AG04450 (cell line): ENCODE data around the gene CRTC1. TPM values are rescaled to one million over a fixed set of nuclear protein-coding genes. Genes with fewer than 3 reads are reported as not detected.
"Not testable (repeated sequence)": the region's sequence is repeated elsewhere in the genome, so short reads cannot be mapped to it uniquely, and the experiment has no call there.

Experiments
- CTCF ChIA-PET: fragments of 300-600, 350-600 bp; formaldehyde crosslinking; extraction: SDS; loops from one replicate; lab custom pipeline; 2022; ENCODE audit warnings: antibody characterized with exemption, inconsistent platforms; lab: Charles Lee
- POLR2A ChIA-PET: fragments of 350-600 bp; formaldehyde crosslinking; extraction: SDS; loops from one replicate; lab custom pipeline; 2021; ENCODE audit warnings: antibody characterized with exemption, inconsistent platforms; lab: Yijun Ruan, JAX
- DNase-seq: peaks from one replicate; pipeline ENCODE4 v3.0.0-alpha.2; 2011; ENCODE audit warnings: low read depth, low spot score
- H3K27ac ChIP-seq: one replicate; pipeline ENCODE4 v1.5.1; 2012; ENCODE audit warnings: low read depth, low read length, control low read depth
- H3K27me3 ChIP-seq: one replicate; pipeline ENCODE4 v1.6.0; 2012; ENCODE audit warnings: low read length; ENCODE audit not compliant: control insufficient read depth, insufficient read depth
- H3K4me3 ChIP-seq: 2 replicates; pipeline ENCODE4 v1.5.1; 2011; ENCODE audit warnings: mild to moderate bottlenecking, low read depth, low read length, control low read depth
- H3K9me3 ChIP-seq: 2 replicates; pipeline ENCODE4 v1.5.1; 2012; ENCODE audit warnings: low read length; ENCODE audit not compliant: control insufficient read depth, insufficient read depth
- polyA plus RNA-seq: library from polyadenylated mRNA; depleted of rRNA; stranded (reverse); fragments of >200 nt; gene quantifications from 2 replicates; pipeline ENCODE4 v1.2.3, GENCODE V29; 2011
- TF ChIP-seq, protein P1 (sequence below): IDR thresholded peaks from 2 replicates; pipeline ENCODE4 v1.5.1; 2011; ENCODE audit warnings: low read depth, low read length, control low read depth, inconsistent platforms

The CRTC1 gene
- polyA plus RNA-seq, 1 experiment, result 1.0 TPM

DNA sequence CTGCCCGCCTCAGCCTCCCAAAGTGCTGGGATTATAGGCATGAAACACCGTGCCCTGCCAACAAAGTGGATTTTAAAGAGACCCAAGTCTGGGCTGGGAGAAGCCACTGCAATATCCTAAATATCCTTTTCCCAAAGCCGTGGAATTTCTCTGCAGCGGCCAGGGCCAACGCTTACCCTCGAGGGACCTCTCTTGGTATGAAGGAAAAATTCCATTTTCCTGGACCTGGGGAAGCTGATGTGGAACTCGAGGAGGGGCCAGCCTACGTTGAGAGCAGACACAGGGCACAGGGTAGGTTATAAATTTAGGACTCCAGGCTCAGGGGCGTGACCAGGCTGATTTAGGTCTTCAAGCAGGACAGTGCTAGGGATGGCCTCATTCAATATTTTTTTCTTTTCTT is 130.6 kb downstream of the CRTC1 start:
- Histone ChIP-seq H3K27ac (no peak overlapping the region), H3K4me3 (no peak overlapping the region), H3K9me3 (no peaks in the 10 kb centered on the region), H3K27me3 (peaks cover 10% of the 10 kb centered on the region)
- no peak for DNase-seq
- TF ChIP-seq, protein P1, sequence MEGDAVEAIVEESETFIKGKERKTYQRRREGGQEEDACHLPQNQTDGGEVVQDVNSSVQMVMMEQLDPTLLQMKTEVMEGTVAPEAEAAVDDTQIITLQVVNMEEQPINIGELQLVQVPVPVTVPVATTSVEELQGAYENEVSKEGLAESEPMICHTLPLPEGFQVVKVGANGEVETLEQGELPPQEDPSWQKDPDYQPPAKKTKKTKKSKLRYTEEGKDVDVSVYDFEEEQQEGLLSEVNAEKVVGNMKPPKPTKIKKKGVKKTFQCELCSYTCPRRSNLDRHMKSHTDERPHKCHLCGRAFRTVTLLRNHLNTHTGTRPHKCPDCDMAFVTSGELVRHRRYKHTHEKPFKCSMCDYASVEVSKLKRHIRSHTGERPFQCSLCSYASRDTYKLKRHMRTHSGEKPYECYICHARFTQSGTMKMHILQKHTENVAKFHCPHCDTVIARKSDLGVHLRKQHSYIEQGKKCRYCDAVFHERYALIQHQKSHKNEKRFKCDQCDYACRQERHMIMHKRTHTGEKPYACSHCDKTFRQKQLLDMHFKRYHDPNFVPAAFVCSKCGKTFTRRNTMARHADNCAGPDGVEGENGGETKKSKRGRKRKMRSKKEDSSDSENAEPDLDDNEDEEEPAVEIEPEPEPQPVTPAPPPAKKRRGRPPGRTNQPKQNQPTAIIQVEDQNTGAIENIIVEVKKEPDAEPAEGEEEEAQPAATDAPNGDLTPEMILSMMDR, result no peak
- CTCF ChIA-PET, result interaction anchor here (0.7 to 1.5 kb wide), 2 partner anchors 220 to 413 kb away, joined by 3 to 5 read pairs; no protein-coding TSS in a partner anchor
- POLR2A ChIA-PET, result no interaction called here

DNA sequence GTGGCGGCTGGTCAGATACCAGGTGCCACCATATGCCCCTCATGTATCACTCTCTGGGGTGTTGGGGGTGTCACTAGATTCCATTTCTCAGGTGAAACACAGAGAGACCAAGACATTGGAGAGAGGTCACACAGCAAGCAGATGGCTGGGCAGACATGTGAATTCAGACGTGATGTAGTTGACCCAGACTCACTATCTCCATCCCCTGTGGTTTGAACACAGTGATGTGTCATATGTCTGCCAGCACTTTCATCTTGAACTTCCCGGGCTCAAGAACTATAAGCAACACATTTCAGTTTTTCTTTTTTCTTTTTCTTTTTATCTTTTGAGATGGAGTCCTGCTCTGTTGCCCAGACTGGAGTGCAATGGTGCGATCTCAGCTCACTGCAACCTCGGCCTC is 132.2 kb downstream of the CRTC1 start:
- peaks cover 10% of the 10 kb centered on the region for H3K27me3 ChIP-seq
- DNase-seq, result no peak
- H3K9me3 ChIP-seq, result no peaks in the 10 kb centered on the region
- TF ChIP-seq, protein P1, result no peak
- no peak overlapping the region for H3K4me3 ChIP-seq
- H3K27ac ChIP-seq, result no peak overlapping the region
- ChIA-PET POLR2A (no interaction called here), CTCF (interaction anchor here (1.6 kb wide), 1 partner anchor 32 kb away, joined by 6 read pairs; no protein-coding TSS in a partner anchor)

DNA sequence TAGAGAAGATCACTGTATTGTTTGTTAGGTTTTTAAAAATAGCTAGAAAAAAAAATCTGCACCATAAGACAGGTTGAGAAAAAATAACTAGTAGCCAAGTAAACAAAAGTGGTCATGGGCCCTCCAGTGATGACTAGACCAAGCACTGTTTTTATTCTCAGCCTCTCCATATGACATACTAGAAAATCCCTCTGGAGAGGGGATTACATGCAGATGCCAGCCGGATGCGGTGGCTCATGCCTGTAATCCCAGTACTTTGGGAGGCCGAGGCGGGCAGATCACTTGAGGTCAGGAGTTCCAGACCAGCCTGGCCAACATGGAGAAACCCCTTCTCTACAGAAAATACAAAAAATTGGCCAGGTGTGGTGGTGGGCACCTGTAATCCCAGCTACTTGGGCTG is 133.2 kb downstream of the CRTC1 start:
- CTCF ChIA-PET, result interaction anchor here (0.5 to 1.6 kb wide), 2 partner anchors 31 to 301 kb away, joined by 3 to 6 read pairs; no protein-coding TSS in a partner anchor

DNA sequence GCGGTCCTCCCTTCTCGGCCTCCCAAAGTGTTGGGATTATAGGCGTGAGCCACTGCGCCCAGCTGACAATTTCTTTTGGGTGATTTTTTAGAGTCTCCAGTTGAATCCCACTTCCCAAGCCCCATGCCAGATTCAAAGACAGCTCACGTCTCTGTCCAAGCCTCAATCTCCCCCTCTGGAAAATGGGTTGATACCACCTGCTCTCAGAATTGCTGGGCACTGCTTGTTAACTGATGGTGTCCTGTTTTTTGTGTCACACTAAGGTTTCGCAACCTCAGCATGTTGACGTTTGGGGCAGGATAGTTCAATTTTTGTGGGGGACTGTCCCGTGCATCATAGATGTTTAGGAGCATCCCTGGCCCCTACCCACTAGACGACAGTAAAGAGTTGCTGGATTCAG is 134.1 kb downstream of the CRTC1 start:
- Histone ChIP-seq H3K9me3 (no peaks in the 10 kb centered on the region), H3K4me3 (no peak overlapping the region), H3K27me3 (peaks cover 13% of the 10 kb centered on the region), H3K27ac (no peak overlapping the region)
- ChIA-PET CTCF (no interaction called here), POLR2A (no interaction called here)
- TF ChIP-seq, protein P1, result no peak
- DNase-seq, result no peak

More for the DNA sequence above, 133.2 kb downstream of the CRTC1 start:
- H3K4me3 ChIP-seq, POLR2A ChIA-PET, DNase-seq, H3K27ac ChIP-seq, H3K9me3 ChIP-seq: not testable (repeated sequence)
- H3K27me3 ChIP-seq, result peaks cover 13% of the 10 kb centered on the region

DNA sequence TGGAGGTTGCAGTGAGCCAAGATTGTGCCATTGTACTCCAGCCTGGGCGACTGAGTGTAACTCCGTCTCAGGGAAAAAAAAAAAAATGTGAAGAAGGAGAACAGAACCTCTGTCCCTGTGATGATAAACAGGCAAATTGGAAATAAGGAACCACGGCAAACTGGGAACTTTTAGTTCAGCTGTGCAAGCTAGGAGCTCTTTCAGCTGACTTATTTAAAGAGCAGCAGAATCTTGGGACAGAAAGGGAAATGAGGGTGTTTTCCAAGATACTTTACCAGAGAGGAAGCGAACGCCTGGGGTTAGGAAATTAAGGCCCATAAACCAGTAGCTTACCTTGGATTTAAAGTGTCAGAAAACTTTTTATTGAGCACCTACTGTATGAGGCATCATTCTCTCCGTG is 145.3 kb downstream of the CRTC1 start:
- DNase-seq, result no peak
- Histone ChIP-seq H3K27me3 (peaks cover 3% of the 10 kb centered on the region), H3K4me3 (no peak overlapping the region), H3K9me3 (peaks cover 20% of the 10 kb centered on the region), H3K27ac (no peak overlapping the region)
- ChIA-PET POLR2A (no interaction called here), CTCF (interaction anchor here (1.5 kb wide), 1 partner anchor 18 kb away, joined by 4 read pairs; no protein-coding TSS in a partner anchor)
- TF ChIP-seq, protein P1, result no peak
